Measurements from ENCODE around the gene TMPRSS2.

Gene TMPRSS2

GRCh38 chr21:41488080-41488479 is 19.9 kb downstream of the TMPRSS2 start:
- H3K9me3 ChIP-seq, result no peaks in the 10 kb centered on the region
- H3K36me3 ChIP-seq, result peaks cover 0 to 8% (median 0%) of the 10 kb centered on the region in 3 donors
- peaks cover 0 to 14% of the 10 kb centered on the region in 2 donors for H3K27me3 ChIP-seq
- no peak overlapping the region for H3K27ac ChIP-seq
- peaks cover 0 to 15% (median 0%) of the 10 kb centered on the region in 4 donors for H3K4me1 ChIP-seq
- DNase-seq, result no peak
- intact Hi-C loops (cut with DNase I; ENCODE audit: low total_unique reads), result no loop called here
- TF ChIP-seq, protein P1, sequence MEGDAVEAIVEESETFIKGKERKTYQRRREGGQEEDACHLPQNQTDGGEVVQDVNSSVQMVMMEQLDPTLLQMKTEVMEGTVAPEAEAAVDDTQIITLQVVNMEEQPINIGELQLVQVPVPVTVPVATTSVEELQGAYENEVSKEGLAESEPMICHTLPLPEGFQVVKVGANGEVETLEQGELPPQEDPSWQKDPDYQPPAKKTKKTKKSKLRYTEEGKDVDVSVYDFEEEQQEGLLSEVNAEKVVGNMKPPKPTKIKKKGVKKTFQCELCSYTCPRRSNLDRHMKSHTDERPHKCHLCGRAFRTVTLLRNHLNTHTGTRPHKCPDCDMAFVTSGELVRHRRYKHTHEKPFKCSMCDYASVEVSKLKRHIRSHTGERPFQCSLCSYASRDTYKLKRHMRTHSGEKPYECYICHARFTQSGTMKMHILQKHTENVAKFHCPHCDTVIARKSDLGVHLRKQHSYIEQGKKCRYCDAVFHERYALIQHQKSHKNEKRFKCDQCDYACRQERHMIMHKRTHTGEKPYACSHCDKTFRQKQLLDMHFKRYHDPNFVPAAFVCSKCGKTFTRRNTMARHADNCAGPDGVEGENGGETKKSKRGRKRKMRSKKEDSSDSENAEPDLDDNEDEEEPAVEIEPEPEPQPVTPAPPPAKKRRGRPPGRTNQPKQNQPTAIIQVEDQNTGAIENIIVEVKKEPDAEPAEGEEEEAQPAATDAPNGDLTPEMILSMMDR (IDR thresholded peaks at IDR 0.05), result no peak
- H3K4me3 ChIP-seq, result no peak overlapping the region

DNA sequence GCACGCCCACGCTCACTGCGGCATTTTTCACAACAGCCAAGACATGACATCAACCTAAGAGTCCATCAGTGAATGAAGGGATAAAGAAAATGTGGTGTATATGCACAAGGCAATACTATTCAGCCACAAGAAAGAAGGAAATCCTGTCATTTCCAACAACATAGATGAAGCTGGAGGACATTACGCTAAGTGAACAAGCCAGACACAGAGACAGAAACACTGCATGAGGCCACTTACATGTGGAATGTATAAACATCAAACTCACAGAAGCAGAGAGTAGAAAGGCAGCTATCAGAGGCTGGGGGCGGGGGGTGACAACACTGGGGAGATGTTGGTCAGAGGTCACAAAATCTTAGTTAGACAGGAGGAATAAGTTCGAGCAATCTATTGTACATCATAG is 20.9 kb downstream of the TMPRSS2 start:
- no peaks in the 10 kb centered on the region for H3K9me3 ChIP-seq
- DNase-seq, result no peak
- no peak overlapping the region for H3K4me3 ChIP-seq
- H3K36me3 ChIP-seq, result peaks cover 0 to 8% (median 0%) of the 10 kb centered on the region in 3 donors
- intact Hi-C loops (cut with DNase I; ENCODE audit: low total_unique reads), result no loop called here
- no peak overlapping the region for H3K27ac ChIP-seq
- TF ChIP-seq, protein P1 (IDR thresholded peaks at IDR 0.05), result no peak
- H3K27me3 ChIP-seq, result peaks cover 0 to 11% of the 10 kb centered on the region in 2 donors
- H3K4me1 ChIP-seq, result peaks cover 0 to 15% (median 0%) of the 10 kb centered on the region in 4 donors

DNA sequence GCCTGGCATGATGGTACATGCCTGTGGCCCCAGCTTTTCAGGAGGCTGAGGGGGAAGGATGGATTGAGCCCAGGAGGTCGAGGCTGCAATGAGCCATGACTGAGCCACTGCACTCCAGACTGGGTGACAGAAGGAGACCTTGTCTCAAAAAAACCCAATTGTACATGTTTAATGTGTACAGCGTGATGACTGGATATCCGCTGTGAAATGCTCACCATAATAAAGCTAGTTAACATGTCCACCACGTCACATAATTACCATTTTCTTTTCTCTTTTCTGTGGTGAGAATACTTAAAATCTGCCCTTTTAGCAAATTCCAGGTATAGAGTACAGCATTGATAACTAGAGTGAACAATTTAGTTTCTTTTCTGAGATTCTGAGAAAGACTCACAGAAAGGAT is 24.0 kb downstream of the TMPRSS2 start:
- DNase-seq, result no peak
- peaks cover 0 to 20% of the 10 kb centered on the region in 2 donors for H3K27me3 ChIP-seq
- intact Hi-C loops (cut with DNase I; ENCODE audit: low total_unique reads), result no loop called here
- H3K36me3 ChIP-seq, result peaks cover 0 to 8% (median 0%) of the 10 kb centered on the region in 3 donors
- H3K4me3 ChIP-seq, result no peak overlapping the region
- H3K4me1 ChIP-seq, result peaks cover 0 to 15% (median 0%) of the 10 kb centered on the region in 4 donors
- TF ChIP-seq, protein P1 (IDR thresholded peaks at IDR 0.05), result no peak
- H3K27ac ChIP-seq, result no peak overlapping the region
- no peaks in the 10 kb centered on the region for H3K9me3 ChIP-seq

- Histone ChIP-seq H3K4me1 (peaks cover 0 to 15% (median 1%) of the 10 kb centered on the region in 4 donors), H3K4me3 (no peak overlapping the region), H3K9me3 (no peaks in the 10 kb centered on the region), H3K27me3 (peaks cover 0 to 20% of the 10 kb centered on the region in 2 donors), H3K36me3 (peaks cover 0 to 8% (median 0%) of the 10 kb centered on the region in 3 donors), H3K27ac (no peak overlapping the region)
- intact Hi-C loops (cut with DNase I; ENCODE audit: low total_unique reads), result no loop called here
- DNase-seq, result no peak
- TF ChIP-seq, protein P1 (IDR thresholded peaks at IDR 0.05), result no peak
These were observed 24.5 kb downstream of the TMPRSS2 start for GRCh38 chr21:41483415-41483814.

DNA sequence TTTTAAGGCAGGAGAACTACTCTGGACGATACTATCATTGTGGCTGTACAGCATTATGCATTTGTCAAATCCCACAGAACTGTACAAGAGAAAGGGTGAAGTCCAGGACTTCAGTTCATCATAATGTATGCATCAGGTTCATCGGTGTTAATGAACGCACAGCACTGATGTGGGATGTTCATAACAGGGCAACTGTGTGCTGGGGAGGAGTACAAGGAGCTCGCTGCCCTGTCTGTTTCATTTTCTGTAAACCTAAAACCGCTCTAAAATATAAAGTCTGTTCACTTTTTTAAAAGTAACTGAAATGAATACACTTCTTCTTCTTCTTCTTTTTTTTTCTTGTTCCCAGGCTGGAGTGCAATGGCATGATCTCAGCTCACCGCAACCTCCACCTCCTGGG is 25.0 kb downstream of the TMPRSS2 start:
- TF ChIP-seq, protein P1 (IDR thresholded peaks at IDR 0.05), result no peak
- H3K36me3 ChIP-seq, result peaks cover 0 to 3% (median 0%) of the 10 kb centered on the region in 3 donors
- peaks cover 0 to 15% (median 3%) of the 10 kb centered on the region in 4 donors for H3K4me1 ChIP-seq

DNA sequence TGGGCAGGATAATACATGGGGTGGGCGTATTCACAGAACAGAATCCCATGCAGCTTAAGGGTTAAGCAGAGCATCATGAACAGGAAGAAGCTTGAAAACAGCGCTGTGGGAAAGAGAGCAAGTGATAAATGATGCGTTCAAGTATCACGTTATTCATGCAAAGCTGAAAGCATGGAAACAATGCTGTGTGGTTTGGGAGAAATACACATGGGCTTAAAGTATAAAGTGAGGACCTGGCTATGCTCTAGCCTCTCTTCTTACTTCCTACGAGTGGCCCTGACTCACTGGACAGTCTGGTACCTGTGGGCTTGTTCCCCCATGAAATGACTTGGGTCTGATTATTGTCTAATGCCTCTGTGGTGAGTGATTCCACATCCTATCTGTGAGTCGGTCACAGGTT is 25.7 kb downstream of the TMPRSS2 start:
- H3K9me3 ChIP-seq, result no peaks in the 10 kb centered on the region
- H3K36me3 ChIP-seq, result no peaks in the 10 kb centered on the region
- H3K4me3 ChIP-seq, result no peak overlapping the region
- no peak overlapping the region for H3K27ac ChIP-seq
- H3K4me1 ChIP-seq, result peaks cover 0 to 15% (median 4%) of the 10 kb centered on the region in 4 donors
- H3K27me3 ChIP-seq, result peaks cover 0 to 26% of the 10 kb centered on the region in 2 donors
- DNase-seq, result no peak
- TF ChIP-seq, protein P1 (IDR thresholded peaks at IDR 0.05), result no peak
- intact Hi-C loops (cut with DNase I; ENCODE audit: low total_unique reads), result no loop called here

More for the DNA sequence above, 25.0 kb downstream of the TMPRSS2 start:
- intact Hi-C loops (cut with DNase I; ENCODE audit: low total_unique reads), result no loop called here
- Histone ChIP-seq H3K27me3 (peaks cover 0 to 24% of the 10 kb centered on the region in 2 donors), H3K27ac (no peak overlapping the region), H3K4me3 (no peak overlapping the region), H3K9me3 (no peaks in the 10 kb centered on the region)
- DNase-seq, result no peak
